WTC11 (cell line): ENCODE measurements around the gene USP4. TPM values are rescaled to one million over a fixed set of nuclear protein-coding genes. Genes with fewer than 3 reads are reported as not detected.
A peak's percentile ranks its signal among the peaks of the same experiment; 100 is the strongest.

Experiments
- ATAC-seq: fragments of 200-7000 bp; cut with Tn5 transposase; 2 replicates; pipeline ENCODE4 v1.10.0; 2021; ENCODE audit warnings: mild to moderate bottlenecking, moderate library complexity
- CTCF ChIA-PET: fragments of 300-600 bp; sonication (Branson Sonifier 250); formaldehyde crosslinking; loops from one replicate; lab custom pipeline; 2021; ENCODE audit warnings: antibody characterized with exemption; lab: Charles Lee
- POLR2A ChIA-PET: fragments of 350-600 bp; sonication (Branson Sonifier 250); formaldehyde crosslinking; loops from one replicate; lab custom pipeline; 2021; ENCODE audit warnings: antibody characterized with exemption; lab: Charles Lee
- DNase-seq: peaks from one replicate; pipeline ENCODE4 v3.0.0; 2021; ENCODE audit warnings: low spot score
- H3K27ac Mint-ChIP-seq: 2 replicates; pipeline ENCODE4 v1.8.0; 2021; ENCODE audit warnings: mixed read lengths
- H3K27me3 Mint-ChIP-seq: 2 replicates; pipeline ENCODE4 v1.8.0; 2021; ENCODE audit warnings: low read depth, mild to moderate bottlenecking, moderate library complexity, mixed read lengths
- H3K36me3 Mint-ChIP-seq: 2 replicates; pipeline ENCODE4 v1.8.0; 2021; ENCODE audit warnings: mixed read lengths
- H3K4me1 Mint-ChIP-seq: 2 replicates; pipeline ENCODE4 v1.8.0; 2022; ENCODE audit warnings: mixed read lengths
- H3K4me3 Mint-ChIP-seq: 2 replicates; pipeline ENCODE4 v1.8.0; 2021; ENCODE audit warnings: mild to moderate bottlenecking, moderate library complexity, mixed read lengths
- H3K9me3 Mint-ChIP-seq: 2 replicates; pipeline ENCODE4 v1.8.0; 2021; ENCODE audit warnings: mixed read lengths
- CBFB ChIP-seq: sonication (generic); formaldehyde crosslinking; IDR thresholded peaks from 2 replicates; pipeline ENCODE4 v1.8.1; 2022; ENCODE audit warnings: mild to moderate bottlenecking, low read depth, missing genetic modification reagents
- CREM ChIP-seq: sonication (generic); formaldehyde crosslinking; IDR thresholded peaks from 2 replicates; pipeline ENCODE4 v1.8.1; 2022; ENCODE audit warnings: mild to moderate bottlenecking, missing genetic modification reagents, moderate library complexity
- E2F4 ChIP-seq: sonication (generic); formaldehyde crosslinking; IDR thresholded peaks from 2 replicates; pipeline ENCODE4 v1.8.1; 2022; ENCODE audit warnings: low read depth, mild to moderate bottlenecking, moderate library complexity, missing genetic modification reagents, borderline replicate concordance
- E2F5 ChIP-seq: sonication (generic); formaldehyde crosslinking; IDR thresholded peaks from 2 replicates; pipeline ENCODE4 v1.8.1; 2022; ENCODE audit warnings: mild to moderate bottlenecking, moderate library complexity, missing genetic modification reagents
- FOXK1 ChIP-seq: sonication (generic); formaldehyde crosslinking; IDR thresholded peaks from 2 replicates; pipeline ENCODE4 v1.8.0; 2022; ENCODE audit warnings: mild to moderate bottlenecking, moderate library complexity, missing genetic modification reagents
- FOXP1 ChIP-seq: sonication (generic); formaldehyde crosslinking; IDR thresholded peaks from 2 replicates; pipeline ENCODE4 v1.8.0; 2022; ENCODE audit warnings: missing genetic modification reagents, mild to moderate bottlenecking, moderate library complexity, borderline replicate concordance
- GTF2I ChIP-seq: fragments of 250-450 bp; sonication (Bioruptor Pico); conservative IDR thresholded peaks from 2 replicates; pipeline ENCODE4 v1.4.0; 2021; ENCODE audit warnings: mild to moderate bottlenecking
- MLX ChIP-seq: sonication (generic); formaldehyde crosslinking; IDR thresholded peaks from 2 replicates; pipeline ENCODE4 v1.8.1; 2023; ENCODE audit warnings: mild to moderate bottlenecking, missing genetic modification reagents, moderate library complexity
- MYBL2 ChIP-seq: sonication (generic); formaldehyde crosslinking; IDR thresholded peaks from 2 replicates; pipeline ENCODE4 v1.8.1; 2023; ENCODE audit warnings: mild to moderate bottlenecking, moderate library complexity, missing genetic modification reagents
- NR3C1 ChIP-seq: sonication (generic); formaldehyde crosslinking; conservative IDR thresholded peaks from 2 replicates; pipeline ENCODE4 v1.8.1; 2023; ENCODE audit warnings: low read depth, mild to moderate bottlenecking, missing genetic modification reagents
- PRDM15 ChIP-seq: sonication (generic); formaldehyde crosslinking; IDR thresholded peaks from 2 replicates; pipeline ENCODE4 v1.8.0; 2022; ENCODE audit warnings: missing genetic modification reagents
- PRRX2 ChIP-seq: fragments of 250-450 bp; sonication (Bioruptor Pico); IDR thresholded peaks from 2 replicates; pipeline ENCODE4 v1.8.0; 2021; ENCODE audit warnings: mild to moderate bottlenecking
- RORB ChIP-seq: fragments of 250-450 bp; sonication (Bioruptor Pico); IDR thresholded peaks from 2 replicates; pipeline ENCODE4 v1.9.0; 2021; ENCODE audit warnings: mild to moderate bottlenecking
- TCF7 ChIP-seq: sonication (generic); formaldehyde crosslinking; IDR thresholded peaks from 2 replicates; pipeline ENCODE4 v1.8.0; 2022; ENCODE audit warnings: mild to moderate bottlenecking, low read depth, missing genetic modification reagents, moderate library complexity
- ZNF219 ChIP-seq: sonication (generic); formaldehyde crosslinking; IDR thresholded peaks from 2 replicates; pipeline ENCODE4 v1.8.0; 2023; ENCODE audit warnings: missing genetic modification reagents, mild to moderate bottlenecking, borderline replicate concordance
- ZNF671 ChIP-seq: fragments of 250-450 bp; sonication (Bioruptor Pico); IDR thresholded peaks from 2 replicates; pipeline ENCODE4 v1.8.0; 2021; ENCODE audit warnings: mild to moderate bottlenecking
- total RNA-seq: library from RNA; stranded (reverse); gene quantifications from 3 replicates; pipeline ENCODE4 v1.2.3, GENCODE V29; 2021
- TF ChIP-seq, protein P1 (sequence below): fragments of 250-450 bp; sonication (Bioruptor Pico); IDR thresholded peaks from 2 replicates; pipeline ENCODE4 v1.8.0; 2021; ENCODE audit warnings: mild to moderate bottlenecking
- TF ChIP-seq, protein P2 (sequence below): fragments of 250-450 bp; sonication (Bioruptor Pico); IDR thresholded peaks from 2 replicates; pipeline ENCODE4 v1.9.0; 2021; ENCODE audit warnings: mild to moderate bottlenecking, borderline replicate concordance
- TF ChIP-seq, protein P3 (sequence below): fragments of 250-450 bp; sonication (Bioruptor Pico); IDR thresholded peaks from 2 replicates; pipeline ENCODE4 v1.9.0; 2021; ENCODE audit warnings: mild to moderate bottlenecking

The USP4 gene
- total RNA-seq, 1 experiment from 2014 or later: 29.1 TPM

DNA sequence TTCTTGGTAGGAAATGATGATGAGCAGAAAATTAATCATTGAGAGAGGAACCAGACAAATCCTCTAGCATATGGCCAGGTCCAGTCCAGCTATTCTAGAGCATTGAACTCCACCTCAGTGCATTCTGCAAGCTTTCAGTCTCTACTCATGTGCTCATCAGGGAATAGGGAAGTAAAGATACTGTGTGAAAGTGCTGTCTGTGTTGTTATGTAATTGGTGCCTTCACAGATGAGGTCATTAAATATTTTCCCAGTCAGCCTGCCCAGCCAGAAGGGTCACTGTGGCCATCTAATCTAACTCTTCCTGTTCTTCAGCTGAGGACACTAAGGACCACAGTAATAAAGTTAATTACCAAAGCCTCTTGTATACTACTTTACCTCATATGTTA is 91.0 kb downstream of the USP4 start:
- CTCF ChIA-PET: interaction anchor here (0.9 kb wide), 1 partner anchor 78 kb away, joined by 3 read pairs; the partner anchor contains the start of gene KLHDC8B
- no peak for ATAC-seq

GRCh38 chr3:49244581-49245205 is 95.2 kb downstream of the USP4 start:
- ChIA-PET CTCF (interaction anchor here (0.8 to 1.3 kb wide), 3 partner anchors 32 to 204 kb away, joined by 3 to 4 read pairs (median 3); partner anchors contain the start of gene KLHDC8B), POLR2A (interaction anchor here (0.7 kb wide), 1 partner anchor 388 kb away, joined by 4 read pairs; no protein-coding TSS in a partner anchor)
- H3K4me1 Mint-ChIP-seq: no peaks in the 10 kb centered on the region
- ATAC-seq (peak; percentile 60), DNase-seq (no peak)
- H3K4me3 Mint-ChIP-seq: no peak overlapping the region
- H3K36me3 Mint-ChIP-seq: no peaks in the 10 kb centered on the region
- peaks cover 4% of the 10 kb centered on the region; the same call in 1 of the 2 replicates for H3K9me3 Mint-ChIP-seq
- H3K27ac Mint-ChIP-seq: no peak overlapping the region
- H3K27me3 Mint-ChIP-seq: no peaks in the 10 kb centered on the region; the same call in none of the 2 replicates
- TF ChIP-seq PRDM15 (no peak), FOXK1 (CRISPR knock-in tag) (no peak), FOXP1 (CRISPR knock-in tag) (no peak), MYBL2 (CRISPR knock-in tag) (no peak), GTF2I (no peak), CBFB (CRISPR knock-in tag) (no peak), MLX (CRISPR knock-in tag) (no peak)
- TF ChIP-seq, protein P1, sequence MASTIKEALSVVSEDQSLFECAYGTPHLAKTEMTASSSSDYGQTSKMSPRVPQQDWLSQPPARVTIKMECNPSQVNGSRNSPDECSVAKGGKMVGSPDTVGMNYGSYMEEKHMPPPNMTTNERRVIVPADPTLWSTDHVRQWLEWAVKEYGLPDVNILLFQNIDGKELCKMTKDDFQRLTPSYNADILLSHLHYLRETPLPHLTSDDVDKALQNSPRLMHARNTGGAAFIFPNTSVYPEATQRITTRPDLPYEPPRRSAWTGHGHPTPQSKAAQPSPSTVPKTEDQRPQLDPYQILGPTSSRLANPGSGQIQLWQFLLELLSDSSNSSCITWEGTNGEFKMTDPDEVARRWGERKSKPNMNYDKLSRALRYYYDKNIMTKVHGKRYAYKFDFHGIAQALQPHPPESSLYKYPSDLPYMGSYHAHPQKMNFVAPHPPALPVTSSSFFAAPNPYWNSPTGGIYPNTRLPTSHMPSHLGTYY: no peak
- TF ChIP-seq, protein P2, sequence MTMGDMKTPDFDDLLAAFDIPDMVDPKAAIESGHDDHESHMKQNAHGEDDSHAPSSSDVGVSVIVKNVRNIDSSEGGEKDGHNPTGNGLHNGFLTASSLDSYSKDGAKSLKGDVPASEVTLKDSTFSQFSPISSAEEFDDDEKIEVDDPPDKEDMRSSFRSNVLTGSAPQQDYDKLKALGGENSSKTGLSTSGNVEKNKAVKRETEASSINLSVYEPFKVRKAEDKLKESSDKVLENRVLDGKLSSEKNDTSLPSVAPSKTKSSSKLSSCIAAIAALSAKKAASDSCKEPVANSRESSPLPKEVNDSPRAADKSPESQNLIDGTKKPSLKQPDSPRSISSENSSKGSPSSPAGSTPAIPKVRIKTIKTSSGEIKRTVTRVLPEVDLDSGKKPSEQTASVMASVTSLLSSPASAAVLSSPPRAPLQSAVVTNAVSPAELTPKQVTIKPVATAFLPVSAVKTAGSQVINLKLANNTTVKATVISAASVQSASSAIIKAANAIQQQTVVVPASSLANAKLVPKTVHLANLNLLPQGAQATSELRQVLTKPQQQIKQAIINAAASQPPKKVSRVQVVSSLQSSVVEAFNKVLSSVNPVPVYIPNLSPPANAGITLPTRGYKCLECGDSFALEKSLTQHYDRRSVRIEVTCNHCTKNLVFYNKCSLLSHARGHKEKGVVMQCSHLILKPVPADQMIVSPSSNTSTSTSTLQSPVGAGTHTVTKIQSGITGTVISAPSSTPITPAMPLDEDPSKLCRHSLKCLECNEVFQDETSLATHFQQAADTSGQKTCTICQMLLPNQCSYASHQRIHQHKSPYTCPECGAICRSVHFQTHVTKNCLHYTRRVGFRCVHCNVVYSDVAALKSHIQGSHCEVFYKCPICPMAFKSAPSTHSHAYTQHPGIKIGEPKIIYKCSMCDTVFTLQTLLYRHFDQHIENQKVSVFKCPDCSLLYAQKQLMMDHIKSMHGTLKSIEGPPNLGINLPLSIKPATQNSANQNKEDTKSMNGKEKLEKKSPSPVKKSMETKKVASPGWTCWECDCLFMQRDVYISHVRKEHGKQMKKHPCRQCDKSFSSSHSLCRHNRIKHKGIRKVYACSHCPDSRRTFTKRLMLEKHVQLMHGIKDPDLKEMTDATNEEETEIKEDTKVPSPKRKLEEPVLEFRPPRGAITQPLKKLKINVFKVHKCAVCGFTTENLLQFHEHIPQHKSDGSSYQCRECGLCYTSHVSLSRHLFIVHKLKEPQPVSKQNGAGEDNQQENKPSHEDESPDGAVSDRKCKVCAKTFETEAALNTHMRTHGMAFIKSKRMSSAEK (CRISPR knock-in tag): no peak

More for the DNA sequence above, 91.0 kb downstream of the USP4 start:
- TF ChIP-seq TCF7 (no peak), E2F5 (no peak), ZNF671 (CRISPR knock-in tag) (no peak), E2F4 (CRISPR knock-in tag) (no peak), RORB (no peak), NR3C1 (CRISPR knock-in tag) (no peak), CREM (CRISPR knock-in tag) (no peak), PRRX2 (CRISPR knock-in tag) (no peak), ZNF219 (CRISPR knock-in tag) (no peak)
- TF ChIP-seq, protein P3, sequence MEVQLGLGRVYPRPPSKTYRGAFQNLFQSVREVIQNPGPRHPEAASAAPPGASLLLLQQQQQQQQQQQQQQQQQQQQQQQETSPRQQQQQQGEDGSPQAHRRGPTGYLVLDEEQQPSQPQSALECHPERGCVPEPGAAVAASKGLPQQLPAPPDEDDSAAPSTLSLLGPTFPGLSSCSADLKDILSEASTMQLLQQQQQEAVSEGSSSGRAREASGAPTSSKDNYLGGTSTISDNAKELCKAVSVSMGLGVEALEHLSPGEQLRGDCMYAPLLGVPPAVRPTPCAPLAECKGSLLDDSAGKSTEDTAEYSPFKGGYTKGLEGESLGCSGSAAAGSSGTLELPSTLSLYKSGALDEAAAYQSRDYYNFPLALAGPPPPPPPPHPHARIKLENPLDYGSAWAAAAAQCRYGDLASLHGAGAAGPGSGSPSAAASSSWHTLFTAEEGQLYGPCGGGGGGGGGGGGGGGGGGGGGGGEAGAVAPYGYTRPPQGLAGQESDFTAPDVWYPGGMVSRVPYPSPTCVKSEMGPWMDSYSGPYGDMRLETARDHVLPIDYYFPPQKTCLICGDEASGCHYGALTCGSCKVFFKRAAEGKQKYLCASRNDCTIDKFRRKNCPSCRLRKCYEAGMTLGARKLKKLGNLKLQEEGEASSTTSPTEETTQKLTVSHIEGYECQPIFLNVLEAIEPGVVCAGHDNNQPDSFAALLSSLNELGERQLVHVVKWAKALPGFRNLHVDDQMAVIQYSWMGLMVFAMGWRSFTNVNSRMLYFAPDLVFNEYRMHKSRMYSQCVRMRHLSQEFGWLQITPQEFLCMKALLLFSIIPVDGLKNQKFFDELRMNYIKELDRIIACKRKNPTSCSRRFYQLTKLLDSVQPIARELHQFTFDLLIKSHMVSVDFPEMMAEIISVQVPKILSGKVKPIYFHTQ: no peak
- H3K4me1 Mint-ChIP-seq: no peaks in the 10 kb centered on the region
- H3K27ac Mint-ChIP-seq: no peak overlapping the region; the same call in 1 of the 2 replicates
- no peaks in the 10 kb centered on the region for H3K9me3 Mint-ChIP-seq
- H3K27me3 Mint-ChIP-seq: no peaks in the 10 kb centered on the region
- POLR2A ChIA-PET: no interaction called here
- no peaks in the 10 kb centered on the region for H3K36me3 Mint-ChIP-seq
- no peak for DNase-seq
- no peak overlapping the region for H3K4me3 Mint-ChIP-seq
